ENCODE results near the gene ODAD3. TPM values are rescaled to one million over a fixed set of nuclear protein-coding genes. Genes with fewer than 3 reads are reported as not detected.
A peak's percentile ranks its signal among the peaks of the same experiment; 100 is the strongest.
"Not testable (repeated sequence)": the region's sequence is repeated elsewhere in the genome, so short reads cannot be mapped to it uniquely, and the experiment has no call there.

Gene ODAD3
- total RNA-seq, 2 donors from 2014 or later, result 0.69 TPM; not detected in 1

DNA sequence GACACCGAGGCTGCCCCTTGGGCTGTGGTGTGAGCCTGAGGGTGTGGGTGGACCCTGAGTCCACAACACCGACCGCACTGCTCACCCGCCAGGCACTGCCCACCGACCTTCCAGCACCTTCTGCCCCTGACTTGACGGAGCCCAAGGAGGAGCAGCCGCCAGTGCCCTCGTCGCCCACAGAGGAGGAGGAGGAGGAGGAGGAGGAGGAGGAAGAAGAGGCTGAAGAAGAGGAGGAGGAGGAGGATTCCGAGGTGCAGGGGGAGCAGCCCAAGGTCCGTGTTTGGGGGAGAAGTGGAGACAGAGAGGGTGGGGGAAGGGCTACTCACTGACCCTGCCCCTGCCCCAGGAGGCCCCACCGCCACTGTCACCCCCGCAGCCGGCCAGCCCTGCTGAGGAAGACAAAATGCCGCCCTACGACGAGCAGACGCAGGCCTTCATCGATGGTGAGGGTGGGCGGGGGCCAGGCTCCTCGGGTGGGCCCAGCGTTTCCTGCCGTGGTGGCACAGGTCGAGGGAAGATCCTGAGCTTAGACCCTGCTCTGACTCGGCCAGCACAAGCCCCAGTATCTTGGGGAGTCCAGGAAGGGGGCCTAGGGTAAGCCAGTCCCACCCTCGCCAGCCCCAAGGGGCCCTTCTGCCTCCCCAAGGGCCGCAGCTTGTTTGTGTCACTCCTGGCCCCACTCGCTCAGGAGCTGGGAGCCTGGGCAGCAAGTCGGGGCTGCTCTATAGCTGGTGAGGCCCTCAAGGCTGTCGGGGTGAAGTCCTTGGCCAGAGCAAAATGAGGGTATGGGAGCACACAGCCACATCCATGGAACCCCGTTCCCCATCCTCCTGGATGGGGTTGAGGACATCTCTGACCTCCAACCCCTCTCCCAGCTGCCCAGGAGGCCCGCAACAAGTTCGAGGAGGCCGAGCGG is 12.7 kb upstream of the ODAD3 start:
- DNase-seq (ENCODE audit: low spot score), result no peak
- intact Hi-C loops (cut with DNase I), result loop anchor here (2.0 to 10.0 kb wide), 3 partner anchors 31 to 313 kb away; partner anchors contain the start of gene TSPAN16 (in 1 of the 2)

DNA sequence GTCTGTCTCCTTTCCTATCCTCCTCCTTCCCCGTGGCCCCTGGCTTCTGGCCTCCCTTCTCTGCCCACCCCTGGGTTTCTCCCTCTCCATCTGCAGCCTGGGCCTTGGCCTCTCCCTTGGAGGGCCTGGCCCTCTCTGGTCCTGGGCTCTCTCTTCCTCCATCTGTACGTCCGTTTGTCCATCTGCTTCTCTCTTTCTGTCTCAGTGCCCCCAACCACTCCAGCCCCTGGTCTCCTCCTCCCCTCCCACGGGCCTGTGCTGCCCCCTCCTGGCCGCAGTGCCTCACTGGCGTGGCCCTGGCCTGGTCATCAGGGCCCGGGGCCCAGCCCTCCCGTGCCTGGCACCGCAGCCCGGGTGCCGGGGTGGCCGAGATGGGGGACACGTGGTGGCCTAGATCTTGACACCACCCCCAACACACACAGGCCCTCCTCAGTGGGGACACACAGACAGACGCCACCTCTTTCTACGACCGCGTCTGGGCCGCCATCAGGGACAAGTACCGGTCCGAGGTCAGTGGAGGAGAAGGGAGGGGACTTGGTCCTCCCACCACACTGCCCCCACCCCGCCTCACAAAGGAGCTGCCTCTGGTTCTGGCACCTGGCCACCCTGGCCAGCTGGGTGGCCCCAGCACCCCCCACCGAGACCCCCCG is 11.9 kb upstream of the ODAD3 start:
- intact Hi-C loops (cut with DNase I), result loop anchor here in 1 of 2 donors (5.0 to 10.0 kb wide), 2 partner anchors 149 to 312 kb away; partner anchors contain the start of gene TSPAN16

DNA sequence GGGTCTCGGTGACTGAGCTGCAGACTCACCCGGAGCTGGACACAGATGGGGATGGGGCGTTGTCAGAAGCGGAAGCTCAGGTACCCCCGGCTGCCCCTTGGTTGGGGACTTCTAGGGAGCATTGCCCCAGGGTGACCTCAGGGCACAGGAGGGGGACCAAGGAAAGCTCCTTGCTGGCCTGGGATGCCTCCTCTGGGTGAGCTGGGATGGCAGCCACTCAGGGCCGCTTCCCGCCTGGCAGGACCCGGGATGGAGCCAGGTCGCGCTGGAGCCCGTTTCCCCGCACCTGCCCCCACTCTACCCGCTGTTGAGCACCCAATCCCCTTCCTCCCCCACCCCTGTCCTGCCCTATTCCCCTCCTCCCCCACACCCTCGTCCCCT is 11.3 kb upstream of the ODAD3 start:
- intact Hi-C loops (cut with DNase I), result loop anchor here in 1 of 2 donors (5.0 to 10.0 kb wide), 2 partner anchors 149 to 311 kb away; partner anchors contain the start of gene TSPAN16

More for the DNA sequence above, 11.9 kb upstream of the ODAD3 start:
- DNase-seq (ENCODE audit: low spot score), result peak; percentile 85

DNA sequence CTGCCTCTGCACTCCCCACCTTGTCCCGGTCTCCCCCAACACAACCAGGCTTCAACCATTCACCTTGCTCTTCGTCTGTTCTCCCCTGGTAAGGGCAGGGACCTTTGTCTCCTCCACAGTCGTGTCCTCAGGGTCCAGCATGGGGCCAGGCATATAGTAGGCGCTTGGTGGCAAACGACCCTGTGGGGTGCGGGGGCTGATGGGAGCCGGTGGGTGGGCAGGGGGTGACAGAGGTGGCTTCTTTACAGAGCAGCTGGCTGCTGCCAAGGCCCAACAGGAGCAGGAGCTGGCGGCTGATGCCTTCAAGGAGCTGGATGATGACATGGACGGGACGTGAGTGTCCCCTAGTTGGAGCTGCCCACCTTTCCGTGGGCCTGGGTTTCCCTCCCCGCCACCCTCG is 10.2 kb upstream of the ODAD3 start:
- intact Hi-C loops (cut with DNase I), result loop anchor here (1.0 to 10.0 kb wide), 3 partner anchors 148 to 310 kb away; partner anchors contain the start of gene TSPAN16 (in 1 of the 2)
- DNase-seq (ENCODE audit: low spot score), result no peak

More for the DNA sequence above, 11.3 kb upstream of the ODAD3 start:
- DNase-seq (ENCODE audit: low spot score), result no peak

DNA sequence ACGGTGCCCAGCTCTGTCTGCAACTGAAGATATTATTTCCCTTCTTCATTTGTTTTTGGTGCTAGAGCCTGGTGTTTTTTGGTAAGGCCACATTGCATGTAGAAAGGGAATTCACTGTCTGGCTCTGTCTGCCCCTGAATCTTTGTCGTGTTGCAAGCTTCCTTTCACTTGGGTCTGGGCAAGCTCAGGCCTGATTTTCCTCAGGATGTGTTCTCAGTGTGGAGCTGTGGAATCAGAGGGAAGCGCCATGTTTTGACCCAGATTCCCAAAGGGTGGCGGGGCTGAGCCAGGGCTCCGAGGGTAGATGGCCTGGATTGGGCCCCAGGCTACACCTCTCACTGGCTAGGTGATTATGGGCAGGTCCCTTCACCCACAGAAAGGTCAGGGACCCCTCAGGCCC is 9.1 kb upstream of the ODAD3 start:
- intact Hi-C loops (cut with DNase I), result loop anchor here in 1 of 2 donors (10.0 kb wide), 1 partner anchor 309 kb away; no protein-coding TSS in a partner anchor

DNA sequence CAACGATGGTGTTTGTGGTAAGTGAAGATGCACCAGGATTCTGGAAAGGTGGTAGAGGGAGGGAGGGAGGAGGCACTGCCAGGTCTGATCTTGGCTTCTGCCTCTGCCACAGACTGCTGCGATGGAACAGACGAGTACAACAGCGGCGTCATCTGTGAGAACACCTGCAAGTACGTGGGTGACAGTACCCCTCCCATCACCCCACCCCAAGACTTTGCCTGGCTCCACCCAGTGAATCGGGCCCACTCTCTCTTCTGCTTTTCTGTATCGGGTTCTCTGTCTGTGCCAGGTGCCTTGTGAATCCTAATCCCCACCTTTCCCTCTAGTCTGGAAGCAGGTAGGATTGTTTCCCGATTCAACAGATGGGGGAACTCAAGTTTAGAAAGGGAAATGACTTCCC is 3.0 kb upstream of the ODAD3 start:
- intact Hi-C loops (cut with DNase I), result no loop called here

More for the DNA sequence above, 9.1 kb upstream of the ODAD3 start:
- no peak for DNase-seq (ENCODE audit: low spot score)

DNA sequence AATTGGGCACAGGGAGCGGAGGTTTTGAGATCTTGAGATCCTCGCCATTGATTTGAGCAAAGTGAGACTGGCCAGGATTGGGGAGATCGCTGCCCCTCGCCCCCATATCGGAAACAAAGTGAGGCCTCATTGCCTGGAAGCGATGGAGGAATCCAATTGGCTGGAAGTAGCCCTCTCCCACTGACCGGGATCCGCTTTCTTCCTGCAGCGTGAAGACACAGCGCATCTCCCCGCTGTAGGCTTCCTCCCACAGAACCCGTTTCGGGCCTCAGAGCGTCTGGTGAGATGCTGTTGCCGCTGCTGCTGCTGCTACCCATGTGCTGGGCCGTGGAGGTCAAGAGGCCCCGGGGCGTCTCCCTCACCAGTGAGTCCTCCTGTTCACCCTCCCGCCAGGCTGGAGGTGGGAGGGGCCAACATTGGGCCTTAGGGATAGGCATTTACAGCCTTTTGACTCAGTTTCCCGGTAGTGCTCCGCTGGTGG is 952 bp upstream of the ODAD3 start:
- no peak for DNase-seq (ENCODE audit: low spot score)
- intact Hi-C loops (cut with DNase I), result no loop called here

More for the DNA sequence above, 3.0 kb upstream of the ODAD3 start:
- DNase-seq (ENCODE audit: low spot score), result no peak

DNA sequence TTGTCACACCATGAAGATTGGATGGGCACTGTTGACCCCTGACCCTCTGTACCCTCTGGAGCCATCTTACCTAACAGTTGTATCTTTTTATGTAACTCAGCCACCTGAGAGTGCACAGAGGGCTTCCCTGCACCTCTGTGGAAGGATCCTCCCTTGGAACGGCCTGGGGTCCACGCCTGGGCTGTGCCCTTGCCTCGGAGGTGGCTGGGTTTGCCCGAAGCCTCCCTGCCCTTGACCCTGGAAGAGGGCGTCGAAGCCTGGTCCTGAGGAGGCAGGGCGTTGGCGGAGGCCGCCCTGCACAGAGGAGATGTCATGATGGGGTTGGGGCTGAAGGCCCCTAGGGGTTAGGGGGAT is 241 bp downstream of the ODAD3 start:
- intact Hi-C loops (cut with DNase I), result no loop called here
- DNase-seq (ENCODE audit: low spot score), result no peak

DNA sequence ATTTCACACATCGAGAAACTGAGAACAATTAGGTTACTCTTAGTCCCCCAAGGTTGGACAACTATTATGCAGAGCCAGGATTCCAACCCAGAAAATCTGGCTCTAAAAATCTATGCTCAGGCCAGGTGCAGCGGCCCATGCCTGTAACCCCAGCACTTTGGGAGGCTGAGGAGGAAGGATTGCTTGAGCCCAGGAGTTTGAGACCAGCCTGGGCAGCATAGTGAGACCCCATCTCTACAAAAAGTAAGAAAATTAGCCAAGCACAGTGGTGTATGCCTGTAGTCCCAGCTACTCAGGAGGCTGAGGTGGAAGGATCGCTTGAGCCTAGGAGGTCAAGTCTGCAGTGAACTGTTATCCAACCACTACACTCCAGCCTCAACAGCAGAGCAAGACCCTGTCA is 1.4 kb downstream of the ODAD3 start:
- DNase-seq (ENCODE audit: low spot score); intact Hi-C loops (cut with DNase I): not testable (repeated sequence)

DNA sequence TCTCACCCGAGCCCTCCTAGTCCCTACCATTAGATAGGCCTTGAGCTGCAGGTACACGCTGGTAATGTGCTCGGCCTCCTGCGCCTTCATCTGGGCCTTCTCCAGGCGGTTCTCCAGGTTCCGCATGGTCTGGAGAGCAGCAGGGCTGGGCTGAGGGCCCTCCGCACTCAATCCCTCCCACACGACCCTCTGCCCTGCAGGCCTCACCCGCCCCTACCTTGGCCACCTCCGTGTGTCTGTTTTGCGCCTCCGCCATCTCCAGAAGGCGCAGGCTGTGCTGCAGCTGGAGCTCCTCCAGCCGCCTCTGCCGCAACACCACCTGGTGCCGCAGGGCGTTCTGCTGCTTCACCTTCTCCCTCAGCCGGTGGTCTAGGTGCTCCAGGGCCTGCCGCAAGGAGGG is 8.3 kb downstream of the ODAD3 start:
- intact Hi-C loops (cut with DNase I), result no loop called here

DNA sequence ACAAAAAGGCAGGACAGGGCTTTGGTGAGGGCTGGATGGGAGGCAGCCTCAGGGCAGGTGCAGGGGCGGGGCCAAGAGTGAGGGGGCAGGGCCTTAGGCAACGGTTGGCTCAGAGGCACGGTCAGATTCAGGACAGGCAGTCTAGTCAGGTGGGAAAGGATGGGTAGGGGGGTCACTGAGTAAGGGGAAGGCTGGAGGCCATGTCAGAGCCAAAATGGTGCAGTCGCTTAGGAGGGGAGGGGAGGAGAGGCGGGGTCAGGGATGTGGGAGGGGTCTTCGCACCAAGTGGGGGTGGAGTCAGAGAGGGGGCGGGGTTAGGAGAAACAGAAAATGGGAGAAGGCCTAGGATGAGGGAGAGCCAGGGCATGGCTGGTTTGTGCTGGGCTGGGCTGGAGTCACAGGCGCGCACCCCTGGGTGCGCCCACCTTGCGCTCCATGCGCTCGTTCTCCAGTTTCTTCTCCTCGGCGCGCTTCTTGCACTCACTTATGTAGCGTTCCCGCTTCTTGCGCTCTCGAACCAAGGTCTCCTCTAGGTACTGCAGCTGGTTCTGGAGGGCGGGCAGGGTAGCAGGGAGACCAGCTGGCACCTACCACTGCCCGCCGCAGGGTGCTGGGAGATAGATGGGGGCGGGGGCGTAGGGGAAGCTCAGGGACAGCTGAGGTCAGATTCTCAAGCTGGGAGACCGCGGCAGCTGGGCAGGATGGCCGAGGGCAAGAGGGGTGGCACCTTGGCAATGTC is 9.0 kb downstream of the ODAD3 start:
- intact Hi-C loops (cut with DNase I), result no loop called here
- DNase-seq (ENCODE audit: low spot score), result no peak

More for the DNA sequence above, 8.3 kb downstream of the ODAD3 start:
- DNase-seq (ENCODE audit: low spot score), result no peak

DNA sequence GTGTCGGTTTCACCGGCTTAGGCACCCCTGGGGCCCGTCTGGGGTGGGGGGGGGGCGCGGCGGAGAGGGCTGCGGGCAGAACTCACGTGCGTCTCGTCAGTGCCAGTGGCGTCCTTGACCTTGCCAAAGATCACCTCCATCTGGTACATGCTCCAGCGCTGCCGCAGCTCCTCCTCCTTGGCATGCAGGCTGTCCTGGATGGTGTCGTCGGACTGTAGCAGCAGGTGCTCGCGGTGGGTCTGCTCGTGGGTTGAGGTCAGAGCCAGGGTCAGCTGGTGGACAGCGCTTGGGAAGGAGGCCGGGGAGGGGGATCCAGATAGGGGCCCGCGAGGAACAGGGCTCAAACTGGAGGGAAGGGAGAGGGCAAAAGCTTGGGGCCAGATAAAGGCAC is 11.1 kb downstream of the ODAD3 start:
- no peak for DNase-seq (ENCODE audit: low spot score)
- intact Hi-C loops (cut with DNase I), result loop anchor here in 1 of 2 donors (5.0 kb wide), 1 partner anchor 36 kb away; no protein-coding TSS in a partner anchor

DNA sequence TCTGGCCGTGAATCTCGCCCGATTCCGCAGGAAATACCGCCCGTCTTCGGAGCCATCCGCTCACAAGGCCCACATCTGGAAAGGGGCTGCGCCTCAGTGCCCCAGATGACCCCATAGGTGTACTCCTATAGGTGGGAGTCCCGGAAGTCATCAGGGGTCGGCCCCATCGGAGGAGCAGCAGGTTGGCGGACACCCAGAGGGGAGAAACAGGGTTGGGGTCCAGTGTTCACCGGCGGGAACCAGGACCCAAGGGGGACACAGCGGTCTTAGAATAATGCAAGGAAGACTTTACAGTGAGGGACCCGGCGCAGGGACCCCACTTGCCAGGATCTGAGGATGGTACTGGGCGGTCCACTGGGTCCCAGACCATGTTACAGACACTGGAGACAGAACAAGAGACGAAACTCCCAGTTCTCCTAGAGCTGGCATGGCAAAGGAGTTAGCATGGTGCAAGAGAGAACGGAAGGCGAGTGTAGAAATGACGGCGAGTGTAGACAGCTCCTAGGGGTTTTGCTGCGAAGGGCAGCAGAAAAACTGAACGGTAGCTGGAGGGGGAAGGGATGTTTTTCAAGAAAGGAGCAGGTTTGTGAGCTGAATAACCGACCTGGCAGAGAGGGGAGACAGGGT is 11.6 kb downstream of the ODAD3 start:
- intact Hi-C loops (cut with DNase I), result loop anchor here in 1 of 2 donors (5.0 kb wide), 1 partner anchor 36 kb away; no protein-coding TSS in a partner anchor
- DNase-seq (ENCODE audit: low spot score), result no peak

DNA sequence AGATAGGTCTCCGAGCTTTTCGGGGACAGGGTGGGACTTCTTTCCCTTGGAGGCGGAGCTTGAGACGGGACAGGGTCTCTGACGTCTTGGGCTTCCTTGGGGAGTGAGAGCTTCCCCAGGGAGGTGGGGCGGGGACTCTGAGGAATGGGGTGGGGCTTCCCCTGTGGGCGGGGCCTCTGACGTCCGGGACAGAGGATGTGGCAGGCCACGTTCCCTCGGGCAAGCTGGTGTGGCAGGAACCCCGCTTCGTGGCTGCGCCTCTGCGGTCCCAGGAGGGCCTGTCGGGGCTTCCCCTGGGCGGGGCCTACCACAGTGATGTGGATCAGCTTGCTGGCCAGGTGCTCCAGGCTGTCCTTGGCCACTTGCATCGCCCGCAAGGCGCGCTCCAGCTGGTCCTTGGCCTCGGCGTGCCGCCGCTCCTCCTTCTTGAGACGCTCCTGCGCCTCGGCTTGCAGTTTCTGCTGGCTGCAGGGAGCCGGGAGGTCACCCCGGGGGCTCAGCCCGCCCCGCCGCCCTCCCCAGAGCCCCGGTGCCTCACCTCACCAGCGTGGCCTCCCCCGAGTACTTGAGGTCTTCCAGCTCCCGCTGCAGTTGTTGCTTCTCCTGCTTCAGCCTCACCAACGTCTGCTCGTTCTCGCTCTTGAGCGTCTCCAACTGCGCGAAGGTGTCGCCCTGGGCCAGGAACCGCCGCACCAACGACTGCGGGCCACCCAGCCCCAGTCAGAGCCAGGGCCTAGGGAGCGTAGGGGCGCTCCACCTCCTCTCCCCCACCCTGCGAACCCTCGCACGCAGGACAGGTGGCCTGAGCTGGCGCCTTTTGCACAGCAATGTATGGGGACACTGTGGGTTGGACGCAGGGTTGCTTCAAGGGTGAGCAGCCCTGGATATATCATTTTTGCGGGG is 12.5 kb downstream of the ODAD3 start:
- DNase-seq (ENCODE audit: low spot score), result peak; percentile 95
- intact Hi-C loops (cut with DNase I), result loop anchor here in 1 of 2 donors (5.0 kb wide), 1 partner anchor 35 kb away; no protein-coding TSS in a partner anchor

DNA sequence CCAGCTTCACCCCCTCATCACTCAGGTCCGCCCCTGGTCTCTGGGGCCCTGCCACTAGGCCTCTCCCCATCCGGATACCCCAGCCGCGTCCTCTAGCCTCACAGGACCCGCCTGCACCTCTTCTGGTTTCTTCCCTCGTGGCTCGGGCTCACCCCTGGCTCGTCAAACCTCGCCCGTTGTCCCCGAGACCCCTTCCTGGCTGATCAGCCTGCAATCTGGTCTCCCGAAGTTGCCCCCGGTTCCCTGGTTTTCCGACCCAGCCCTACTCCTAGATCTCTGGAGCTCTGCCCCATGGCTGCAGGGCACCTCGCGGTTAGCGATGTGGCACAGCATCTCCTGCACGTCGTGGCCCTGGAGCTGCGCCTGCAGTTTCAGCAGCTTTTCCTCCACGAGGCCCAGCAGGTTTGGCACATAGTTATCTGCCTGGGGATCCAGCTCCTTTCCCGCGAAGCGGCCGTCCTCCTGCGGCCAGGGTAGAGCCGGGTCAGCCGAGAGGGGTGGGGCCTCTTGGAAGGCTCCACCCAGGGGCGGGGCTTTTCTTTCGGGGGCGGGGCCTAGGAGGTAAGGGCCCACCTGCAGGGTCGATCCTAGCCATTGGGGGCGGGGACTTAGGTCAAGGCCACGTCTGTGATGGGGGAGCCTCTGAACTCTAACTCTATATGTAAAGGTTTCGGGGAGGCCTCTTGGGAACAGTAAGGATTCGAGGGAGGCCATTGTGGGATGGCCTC is 13.4 kb downstream of the ODAD3 start:
- DNase-seq (ENCODE audit: low spot score), result peak; percentile 86

DNA sequence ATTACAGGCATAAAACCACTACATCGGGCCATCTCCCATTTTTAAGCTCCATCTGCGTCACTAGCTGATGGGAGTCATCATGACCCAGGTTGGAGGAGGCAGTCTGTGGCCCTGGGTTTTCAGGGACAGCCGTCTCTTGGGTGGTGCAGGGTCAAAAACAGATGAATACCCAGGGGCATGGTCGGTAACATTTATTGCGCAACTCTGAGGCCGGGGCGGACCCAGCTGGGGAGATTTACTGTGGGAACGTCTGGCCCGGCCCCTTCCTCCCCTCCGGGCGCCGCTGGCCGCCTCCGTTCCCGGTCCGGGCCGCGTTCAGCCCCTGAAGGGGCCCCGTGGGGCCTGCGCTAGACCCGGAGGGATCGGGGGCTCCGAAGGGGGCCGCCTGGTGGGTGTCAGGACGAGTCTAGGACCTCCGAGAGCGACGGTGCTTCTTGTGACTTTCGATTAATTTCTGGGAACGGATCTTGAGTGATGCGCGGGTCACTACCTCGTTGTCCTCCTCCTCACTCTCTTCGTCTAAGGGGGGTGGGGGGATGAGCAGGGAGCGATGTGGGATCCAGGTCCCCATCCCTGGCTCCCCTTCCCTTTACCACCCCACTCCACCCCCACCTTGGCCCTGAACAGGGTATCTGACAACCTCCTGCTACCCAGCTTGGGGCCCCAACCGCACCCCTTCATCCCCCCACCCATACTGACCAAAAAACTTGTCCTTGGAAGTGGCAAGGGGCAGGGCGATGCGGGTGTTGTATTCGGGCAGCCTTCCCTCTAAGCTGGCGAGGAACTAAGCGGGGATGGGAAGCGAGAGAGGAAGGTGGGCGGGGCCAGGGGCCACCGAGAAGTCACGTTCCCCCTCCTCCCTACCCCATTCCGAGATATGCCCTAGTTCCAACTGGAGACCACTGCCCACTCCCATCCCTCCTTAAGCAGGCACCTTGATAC is 14.2 kb downstream of the ODAD3 start:
- intact Hi-C loops (cut with DNase I), result loop anchor here in 1 of 2 donors (5.0 kb wide), 1 partner anchor 33 kb away; no protein-coding TSS in a partner anchor
- peak; percentile 88 for DNase-seq (ENCODE audit: low spot score)

More for the DNA sequence above, 13.4 kb downstream of the ODAD3 start:
- intact Hi-C loops (cut with DNase I), result loop anchor here in 1 of 2 donors (5.0 kb wide), 1 partner anchor 34 kb away; no protein-coding TSS in a partner anchor
